ENCODE data around the gene PIEZO2.
A peak's percentile ranks its signal among the peaks of the same experiment; 100 is the strongest.
"Not testable (repeated sequence)": the region's sequence is repeated elsewhere in the genome, so short reads cannot be mapped to it uniquely, and the experiment has no call there.

PIEZO2 gene

GRCh38 chr18:10946058-10946457 is 203.3 kb downstream of the PIEZO2 start:
- Histone ChIP-seq H3K9me3 (ENCODE audit: control insufficient read depth, low read length) (peaks cover 24% of the 10 kb centered on the region), H3K36me3 (ENCODE audit: control insufficient read depth, insufficient read depth, low read length) (no peaks in the 10 kb centered on the region), H3K4me3 (ENCODE audit: extremely low read depth, insufficient read depth, low read length, poor library complexity, severe bottlenecking) (no peak overlapping the region), H3K4me1 (ENCODE audit: control insufficient read depth, insufficient read depth, low read length, poor library complexity, severe bottlenecking) (no peaks in the 10 kb centered on the region), H3K27ac (ENCODE audit: low read depth, low read length, severe bottlenecking) (no peak overlapping the region)

GRCh38 chr18:10942998-10943397 is 206.4 kb downstream of the PIEZO2 start:
- Histone ChIP-seq H3K27ac (ENCODE audit: low read depth, low read length, severe bottlenecking) (no peak overlapping the region), H3K4me1 (ENCODE audit: control insufficient read depth, insufficient read depth, low read length, poor library complexity, severe bottlenecking) (no peaks in the 10 kb centered on the region), H3K36me3 (ENCODE audit: control insufficient read depth, insufficient read depth, low read length) (no peaks in the 10 kb centered on the region), H3K4me3 (ENCODE audit: extremely low read depth, insufficient read depth, low read length, poor library complexity, severe bottlenecking) (no peak overlapping the region), H3K9me3 (ENCODE audit: control insufficient read depth, low read length) (peaks cover 24% of the 10 kb centered on the region)
- WGBS, 2 experiments (ENCODE audit: insufficient coverage in 2 of 2): 74% methylated on average over 3 to 4 of the region's 4 CpGs

- Histone ChIP-seq H3K36me3 (ENCODE audit: control insufficient read depth, insufficient read depth, low read length) (no peaks in the 10 kb centered on the region), H3K9me3 (ENCODE audit: control insufficient read depth, low read length) (peaks cover 8% of the 10 kb centered on the region), H3K27ac (ENCODE audit: low read depth, low read length, severe bottlenecking) (no peak overlapping the region), H3K4me1 (ENCODE audit: control insufficient read depth, insufficient read depth, low read length, poor library complexity, severe bottlenecking) (no peaks in the 10 kb centered on the region), H3K4me3 (ENCODE audit: extremely low read depth, insufficient read depth, low read length, poor library complexity, severe bottlenecking) (no peak overlapping the region)
- WGBS, 2 experiments (ENCODE audit: insufficient coverage in 2 of 2): no CpG with 5 or more reads among the region's 6 CpGs
Measured at GRCh38 chr18:10939822-10940221, 209.5 kb downstream of the PIEZO2 start.

GRCh38 chr18:10937743-10938640 is 211.4 kb downstream of the PIEZO2 start:
- no peaks in the 10 kb centered on the region for H3K36me3 ChIP-seq (ENCODE audit: control insufficient read depth, insufficient read depth, low read length)
- H3K27ac ChIP-seq (ENCODE audit: low read depth, low read length, severe bottlenecking): no peak overlapping the region
- H3K4me3 ChIP-seq (ENCODE audit: extremely low read depth, insufficient read depth, low read length, poor library complexity, severe bottlenecking): no peak overlapping the region
- WGBS, 2 experiments (ENCODE audit: insufficient coverage in 2 of 2): 83 to 92% methylated on average over 1 to 2 of the region's 6 CpGs
- peaks cover 1% of the 10 kb centered on the region for H3K9me3 ChIP-seq (ENCODE audit: control insufficient read depth, low read length)
- H3K4me1 ChIP-seq (ENCODE audit: control insufficient read depth, insufficient read depth, low read length, poor library complexity, severe bottlenecking): no peaks in the 10 kb centered on the region

GRCh38 chr18:10936176-10937053 is 213.0 kb downstream of the PIEZO2 start:
- Histone ChIP-seq H3K36me3 (ENCODE audit: control insufficient read depth, insufficient read depth, low read length) (no peaks in the 10 kb centered on the region), H3K4me3 (ENCODE audit: extremely low read depth, insufficient read depth, low read length, poor library complexity, severe bottlenecking) (no peak overlapping the region), H3K27ac (ENCODE audit: low read depth, low read length, severe bottlenecking) (peak overlapping the region; percentile 20), H3K4me1 (ENCODE audit: control insufficient read depth, insufficient read depth, low read length, poor library complexity, severe bottlenecking) (no peaks in the 10 kb centered on the region), H3K9me3 (ENCODE audit: control insufficient read depth, low read length) (no peaks in the 10 kb centered on the region)
- 80 to 84% methylated on average over 1 to 6 of the region's 9 CpGs for WGBS, 2 experiments (ENCODE audit: insufficient coverage in 2 of 2)

GRCh38 chr18:10935588-10935987 is 213.8 kb downstream of the PIEZO2 start:
- WGBS, 2 experiments (ENCODE audit: insufficient coverage in 2 of 2): 94 to 98% methylated on average over 6 of the region's 7 CpGs

GRCh38 chr18:10933648-10934047 is 215.7 kb downstream of the PIEZO2 start:
- not testable (repeated sequence) for H3K9me3 ChIP-seq (ENCODE audit: control insufficient read depth, low read length); H3K36me3 ChIP-seq (ENCODE audit: control insufficient read depth, insufficient read depth, low read length); H3K27ac ChIP-seq (ENCODE audit: low read depth, low read length, severe bottlenecking); H3K4me1 ChIP-seq (ENCODE audit: control insufficient read depth, insufficient read depth, low read length, poor library complexity, severe bottlenecking); H3K4me3 ChIP-seq (ENCODE audit: extremely low read depth, insufficient read depth, low read length, poor library complexity, severe bottlenecking)
- WGBS, 2 experiments (ENCODE audit: insufficient coverage in 2 of 2): 80 to 89% methylated on average over 1 of the region's 3 CpGs

More at GRCh38 chr18:10935588-10935987, 213.8 kb downstream of the PIEZO2 start:
- Histone ChIP-seq H3K4me3 (ENCODE audit: extremely low read depth, insufficient read depth, low read length, poor library complexity, severe bottlenecking) (no peak overlapping the region), H3K4me1 (ENCODE audit: control insufficient read depth, insufficient read depth, low read length, poor library complexity, severe bottlenecking) (no peaks in the 10 kb centered on the region), H3K9me3 (ENCODE audit: control insufficient read depth, low read length) (no peaks in the 10 kb centered on the region), H3K27ac (ENCODE audit: low read depth, low read length, severe bottlenecking) (no peak overlapping the region), H3K36me3 (ENCODE audit: control insufficient read depth, insufficient read depth, low read length) (no peaks in the 10 kb centered on the region)

GRCh38 chr18:10930076-10930475 is 219.3 kb downstream of the PIEZO2 start:
- Histone ChIP-seq H3K27ac (ENCODE audit: low read depth, low read length, severe bottlenecking) (no peak overlapping the region), H3K36me3 (ENCODE audit: control insufficient read depth, insufficient read depth, low read length) (no peaks in the 10 kb centered on the region), H3K9me3 (ENCODE audit: control insufficient read depth, low read length) (no peaks in the 10 kb centered on the region), H3K4me3 (ENCODE audit: extremely low read depth, insufficient read depth, low read length, poor library complexity, severe bottlenecking) (no peak overlapping the region), H3K4me1 (ENCODE audit: control insufficient read depth, insufficient read depth, low read length, poor library complexity, severe bottlenecking) (peaks cover 17% of the 10 kb centered on the region)
- WGBS, 2 experiments (ENCODE audit: insufficient coverage in 2 of 2): 60% methylated on average over 1 of the region's 2 CpGs; no CpG with 5 or more reads in 1 of the 2 experiments

- H3K4me3 ChIP-seq (ENCODE audit: extremely low read depth, insufficient read depth, low read length, poor library complexity, severe bottlenecking): no peak overlapping the region
- WGBS, 2 experiments (ENCODE audit: insufficient coverage in 2 of 2): 87 to 90% methylated on average over 4 to 5 of the region's 7 CpGs
- no peaks in the 10 kb centered on the region for H3K9me3 ChIP-seq (ENCODE audit: control insufficient read depth, low read length)
- H3K27ac ChIP-seq (ENCODE audit: low read depth, low read length, severe bottlenecking): no peak overlapping the region
- H3K4me1 ChIP-seq (ENCODE audit: control insufficient read depth, insufficient read depth, low read length, poor library complexity, severe bottlenecking): peaks cover 17% of the 10 kb centered on the region
- no peaks in the 10 kb centered on the region for H3K36me3 ChIP-seq (ENCODE audit: control insufficient read depth, insufficient read depth, low read length)
Measured at GRCh38 chr18:10928772-10929373, 220.5 kb downstream of the PIEZO2 start.

GRCh38 chr18:10928011-10928771 is 221.2 kb downstream of the PIEZO2 start:
- Histone ChIP-seq H3K4me3 (ENCODE audit: extremely low read depth, insufficient read depth, low read length, poor library complexity, severe bottlenecking) (no peak overlapping the region), H3K4me1 (ENCODE audit: control insufficient read depth, insufficient read depth, low read length, poor library complexity, severe bottlenecking) (peaks cover 17% of the 10 kb centered on the region), H3K36me3 (ENCODE audit: control insufficient read depth, insufficient read depth, low read length) (no peaks in the 10 kb centered on the region), H3K9me3 (ENCODE audit: control insufficient read depth, low read length) (no peaks in the 10 kb centered on the region), H3K27ac (ENCODE audit: low read depth, low read length, severe bottlenecking) (peak overlapping the region; percentile 7)
- 79 to 85% methylated on average over 4 to 6 of the region's 8 CpGs for WGBS, 2 experiments (ENCODE audit: insufficient coverage in 2 of 2)

All from mesodermal cell (in vitro differentiated cells).